Measurements from ENCODE around the gene ZFP36L2.

GRCh38 chr2:43188561-43189386 is 37.6 kb downstream of the ZFP36L2 start:
- TF ChIP-seq, protein P1, sequence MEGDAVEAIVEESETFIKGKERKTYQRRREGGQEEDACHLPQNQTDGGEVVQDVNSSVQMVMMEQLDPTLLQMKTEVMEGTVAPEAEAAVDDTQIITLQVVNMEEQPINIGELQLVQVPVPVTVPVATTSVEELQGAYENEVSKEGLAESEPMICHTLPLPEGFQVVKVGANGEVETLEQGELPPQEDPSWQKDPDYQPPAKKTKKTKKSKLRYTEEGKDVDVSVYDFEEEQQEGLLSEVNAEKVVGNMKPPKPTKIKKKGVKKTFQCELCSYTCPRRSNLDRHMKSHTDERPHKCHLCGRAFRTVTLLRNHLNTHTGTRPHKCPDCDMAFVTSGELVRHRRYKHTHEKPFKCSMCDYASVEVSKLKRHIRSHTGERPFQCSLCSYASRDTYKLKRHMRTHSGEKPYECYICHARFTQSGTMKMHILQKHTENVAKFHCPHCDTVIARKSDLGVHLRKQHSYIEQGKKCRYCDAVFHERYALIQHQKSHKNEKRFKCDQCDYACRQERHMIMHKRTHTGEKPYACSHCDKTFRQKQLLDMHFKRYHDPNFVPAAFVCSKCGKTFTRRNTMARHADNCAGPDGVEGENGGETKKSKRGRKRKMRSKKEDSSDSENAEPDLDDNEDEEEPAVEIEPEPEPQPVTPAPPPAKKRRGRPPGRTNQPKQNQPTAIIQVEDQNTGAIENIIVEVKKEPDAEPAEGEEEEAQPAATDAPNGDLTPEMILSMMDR (IDR thresholded peaks at IDR 0.05), result no peak
- no peak for TF ChIP-seq POLR2A (IDR thresholded peaks at IDR 0.05)

All from gastroesophageal sphincter (tissue), 3 donors.